GM08714 (cell line): ENCODE measurements around the gene VPS18.

ENCODE experiments used
- H3K4me3 ChIP-seq: fragments of 200-500 bp; sonication (Bioruptor generic); 2 replicates; pipeline ENCODE4 v1.5.1; 2014; ENCODE audit warnings: mild to moderate bottlenecking, low read length, inconsistent platforms
- ZNF274 ChIP-seq: IDR thresholded peaks from 2 replicates; pipeline ENCODE4 v1.6.1; 2012; ENCODE audit warnings: mild to moderate bottlenecking, low read depth, low read length

Gene VPS18

GRCh38 chr15:40902605-40903561 is 8.6 kb downstream of the VPS18 start:
- no peak overlapping the region for H3K4me3 ChIP-seq
- TF ChIP-seq ZNF274, result no peak

- TF ChIP-seq ZNF274, result no peak
- H3K4me3 ChIP-seq, result no peak overlapping the region
Observed at GRCh38 chr15:40904552-40905201, 10.4 kb downstream of the VPS18 start.

GRCh38 chr15:40906091-40906990 is 12.1 kb downstream of the VPS18 start:
- no peak for TF ChIP-seq ZNF274
- H3K4me3 ChIP-seq, result peak overlapping the region; percentile 37; the same call in 1 of the 2 replicates

GRCh38 chr15:40906991-40907802 is 12.9 kb downstream of the VPS18 start:
- no peak for TF ChIP-seq ZNF274
- peak overlapping the region; percentile 37; the same call in 1 of the 2 replicates for H3K4me3 ChIP-seq

- no peak for TF ChIP-seq ZNF274
Observed at GRCh38 chr15:40908095-40908494, 13.8 kb downstream of the VPS18 start.

GRCh38 chr15:40909662-40910630 is 15.7 kb downstream of the VPS18 start:
- TF ChIP-seq ZNF274, result no peak
- no peak overlapping the region for H3K4me3 ChIP-seq

More at GRCh38 chr15:40908095-40908494, 13.8 kb downstream of the VPS18 start:
- no peak overlapping the region for H3K4me3 ChIP-seq

GRCh38 chr15:40911141-40911540 is 16.9 kb downstream of the VPS18 start:
- TF ChIP-seq ZNF274, result no peak
- no peak overlapping the region for H3K4me3 ChIP-seq

- no peak for TF ChIP-seq ZNF274
- H3K4me3 ChIP-seq, result no peak overlapping the region
Observed at GRCh38 chr15:40911693-40912092, 17.4 kb downstream of the VPS18 start.

GRCh38 chr15:40912478-40912877 is 18.2 kb downstream of the VPS18 start:
- no peak for TF ChIP-seq ZNF274
- H3K4me3 ChIP-seq, result no peak overlapping the region

- H3K4me3 ChIP-seq, result no peak overlapping the region
- TF ChIP-seq ZNF274, result no peak
Observed at GRCh38 chr15:40914013-40914412, 19.8 kb downstream of the VPS18 start.

GRCh38 chr15:40914486-40914885 is 20.2 kb downstream of the VPS18 start:
- no peak overlapping the region for H3K4me3 ChIP-seq
- no peak for TF ChIP-seq ZNF274

GRCh38 chr15:40915116-40915661 is 20.9 kb downstream of the VPS18 start:
- TF ChIP-seq ZNF274, result no peak
- H3K4me3 ChIP-seq, result no peak overlapping the region

GRCh38 chr15:40915679-40916078 is 21.4 kb downstream of the VPS18 start:
- H3K4me3 ChIP-seq, result no peak overlapping the region
- TF ChIP-seq ZNF274, result no peak
